Epithelial cell of alveolus of lung (primary cell): Measurements from ENCODE around the gene SMR3A. TPM values are rescaled to one million over a fixed set of nuclear protein-coding genes. Genes with fewer than 3 reads are reported as not detected.

ENCODE experiments used
- total RNA-seq: library from RNA; depleted of rRNA; stranded (reverse); fragments of >200 nt; gene quantifications from 2 replicates; pipeline ENCODE4 v1.2.1, GENCODE V29; 2015

SMR3A gene
- total RNA-seq = not detected in 2 replicates

GRCh38 chr4:70360460-70360859, at the start of gene SMR3A:
TSS of gene SMR3A (plus strand) at chr4:70360760. CDS start at chr4:70362116, 1,356 bp downstream.

GRCh38 chr4:70334681-70335080, 25.9 kb upstream of the SMR3A start, which contains the start of gene CABS1:
TSS of gene CABS1 (plus strand) at chr4:70334981. CDS start at chr4:70335040, 59 bp downstream.

GRCh38 chr4:70382691-70383181, 22.2 kb downstream of the SMR3A start, which contains the start of gene SMR3B:
TSS of gene SMR3B (plus strand) at chr4:70383131. CDS start at chr4:70384511, 1,380 bp downstream.

GRCh38 chr4:70397580-70397979, 37.0 kb downstream of the SMR3A start, which contains the start of gene OPRPN:
TSS of gene OPRPN (plus strand) at chr4:70397940. CDS start at chr4:70399286, 1,346 bp downstream.

Other genes starting within 250 kb of the SMR3A start
- not detected in 2 replicates for gene PRR27, start 206.5 kb upstream of the SMR3A start, total RNA-seq
- not detected in 2 replicates for gene ODAM, start 165.0 kb upstream of the SMR3A start, total RNA-seq
- 7.7 and 11.6 TPM in 2 replicates for gene FDCSP, start 134.6 kb upstream of the SMR3A start, total RNA-seq
- not detected in 2 replicates for gene CSN3, start 118.2 kb upstream of the SMR3A start, total RNA-seq
- gene CABS1, start 25.8 kb upstream of the SMR3A start, total RNA-seq = not detected in 2 replicates
- not detected in 2 replicates for gene SMR3B, start 22.4 kb downstream of the SMR3A start, total RNA-seq
- not detected in 2 replicates for gene OPRPN, start 37.2 kb downstream of the SMR3A start, total RNA-seq
- gene MUC7, start 111.4 kb downstream of the SMR3A start, total RNA-seq = not detected in 2 replicates
- gene AMTN, start 157.8 kb downstream of the SMR3A start, total RNA-seq = not detected in 2 replicates
- not detected in 2 replicates for gene AMBN, start 231.5 kb downstream of the SMR3A start, total RNA-seq